Muscle of back (tissue), 11 donors: ENCODE data around the gene SYT14. TPM values are rescaled to one million over a fixed set of nuclear protein-coding genes. Genes with fewer than 3 reads are reported as not detected.
A peak's percentile ranks its signal among the peaks of the same experiment; 100 is the strongest.
"Not testable (repeated sequence)": the region's sequence is repeated elsewhere in the genome, so short reads cannot be mapped to it uniquely, and the experiment has no call there.

ENCODE experiments used
- DNase-seq, 3 donors: peaks; one replicate each; pipeline versions ENCODE4 v3.0.0 to v3.0.0-alpha.2; 2013
- polyA plus RNA-seq, 10 donors: library from polyadenylated mRNA; unstranded; fragments of 120-200 nt; gene quantifications; one replicate each; pipeline ENCODE4 v1.2.1, GENCODE V29; 2013; ENCODE audit not compliant: insufficient read length in 10 of 10

SYT14 gene
- polyA plus RNA-seq, 10 donors = 0.55 to 5.7 (median 1.3) TPM

DNA sequence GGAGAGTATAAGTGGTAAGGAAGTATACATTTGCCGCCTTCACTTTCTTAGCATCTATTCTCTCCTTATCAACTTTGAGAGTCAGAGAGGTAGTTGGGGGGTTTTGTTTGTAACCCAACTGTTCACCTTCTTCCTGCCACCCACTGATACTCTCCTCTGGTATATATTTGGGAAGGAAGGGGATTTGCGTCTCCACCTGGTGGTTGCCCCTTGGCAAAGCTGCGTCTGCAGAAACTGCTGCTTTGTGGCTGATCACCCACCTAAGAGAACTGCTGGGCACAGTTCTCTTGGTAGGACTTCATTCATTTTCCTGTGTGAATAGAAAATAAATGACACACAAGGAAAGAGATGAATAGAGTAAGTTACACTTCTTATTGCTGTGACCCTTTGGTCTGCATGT lies 87.0 kb downstream of the SYT14 start:
- DNase-seq = no peak

DNA sequence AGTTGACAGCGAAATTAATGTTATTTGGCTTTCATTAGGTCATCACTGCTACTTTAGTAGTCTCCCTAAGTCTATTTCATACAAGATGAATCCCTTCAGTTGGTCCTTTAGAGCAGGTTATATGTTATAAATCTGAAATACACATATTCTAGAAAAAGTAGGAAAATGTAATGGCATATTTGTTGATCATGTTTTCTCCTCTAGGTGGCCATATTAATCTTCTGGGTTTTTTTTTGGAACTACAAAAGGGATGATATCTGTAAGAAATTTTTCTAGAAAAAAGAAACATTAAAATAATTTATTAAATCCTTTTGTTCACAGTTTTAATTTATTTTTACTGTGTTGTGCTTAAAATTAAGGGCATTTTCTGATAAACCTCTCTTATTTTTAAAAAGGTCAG lies 87.9 kb downstream of the SYT14 start:
- DNase-seq = no peak

DNA sequence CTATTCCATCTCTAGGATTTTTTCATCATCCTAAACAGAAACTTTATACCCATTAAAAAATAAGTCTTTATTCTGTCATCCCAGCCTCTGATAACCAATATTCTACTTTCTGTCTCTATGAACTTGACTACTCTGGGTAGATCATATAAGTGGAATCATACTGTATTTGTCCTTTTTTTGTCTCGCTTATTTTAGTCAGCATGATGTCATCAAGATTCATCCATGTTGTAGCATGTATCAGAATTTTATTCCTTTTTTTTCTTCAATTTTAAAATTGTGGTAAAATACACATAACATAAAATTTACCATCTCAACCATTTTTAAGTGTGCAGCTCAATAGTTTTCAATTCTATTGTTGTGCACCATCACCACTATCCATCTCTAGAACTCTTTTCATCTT lies 90.0 kb downstream of the SYT14 start:
- DNase-seq = no peak

DNA sequence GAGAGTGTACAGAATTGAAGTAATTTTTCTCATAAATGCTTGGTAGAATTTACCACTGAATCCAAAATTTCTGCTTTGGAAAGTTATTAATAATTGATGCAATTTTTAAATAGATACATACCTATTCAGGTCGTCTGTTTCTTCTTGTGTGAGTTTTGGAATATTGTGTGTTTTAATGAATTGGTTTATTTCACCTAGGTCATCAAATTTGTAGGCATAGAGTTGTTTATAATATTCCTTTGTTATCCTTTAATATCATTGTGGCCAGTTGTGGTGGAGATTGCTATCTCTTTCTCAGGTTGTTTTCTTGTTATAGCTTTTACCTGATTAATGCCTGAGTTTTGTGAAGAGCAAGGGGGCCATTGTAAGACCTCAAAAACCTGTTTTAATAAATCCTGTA lies 93.5 kb downstream of the SYT14 start:
- no peak for DNase-seq

DNA sequence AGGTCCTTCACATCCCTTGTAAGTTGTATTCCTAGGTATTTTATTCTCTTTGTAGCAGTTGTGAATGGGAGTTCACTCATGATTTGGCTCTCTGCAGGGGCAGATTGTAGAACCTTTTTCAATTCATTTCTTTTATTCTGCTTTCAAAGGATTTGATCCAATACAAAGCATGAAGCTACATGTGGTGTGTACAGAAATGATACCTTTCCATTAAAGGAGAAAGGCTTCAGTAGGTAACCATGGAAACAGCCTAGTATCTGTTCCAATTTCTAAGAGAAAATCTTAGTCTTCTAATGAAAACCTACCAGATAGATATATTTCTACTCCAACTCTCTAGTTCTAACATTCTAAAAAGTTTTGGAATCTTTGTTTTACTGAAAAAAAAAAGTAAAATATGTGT lies 105.0 kb downstream of the SYT14 start:
- DNase-seq = no peak

DNA sequence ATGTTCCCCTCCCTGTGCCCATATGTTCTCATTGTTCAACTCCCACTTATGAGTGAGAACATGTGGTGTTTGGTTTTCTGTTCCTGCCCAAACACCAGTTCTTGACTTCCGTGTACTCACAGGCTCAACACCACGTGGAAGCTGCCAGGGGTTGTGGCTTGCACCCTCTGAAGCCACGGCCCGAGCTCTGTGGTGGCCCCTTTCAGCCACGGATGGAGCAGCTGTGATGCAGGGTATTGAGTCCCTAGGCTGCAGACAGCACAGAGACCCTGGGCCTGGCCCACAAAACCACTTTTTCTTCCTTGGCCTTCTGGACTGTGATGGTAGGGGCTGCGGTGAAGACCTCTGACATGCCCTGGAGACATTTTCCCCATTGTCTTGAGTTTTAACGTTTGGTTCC lies 111.6 kb downstream of the SYT14 start:
- peak in 1 of 3 donors; percentile 1 for DNase-seq

DNA sequence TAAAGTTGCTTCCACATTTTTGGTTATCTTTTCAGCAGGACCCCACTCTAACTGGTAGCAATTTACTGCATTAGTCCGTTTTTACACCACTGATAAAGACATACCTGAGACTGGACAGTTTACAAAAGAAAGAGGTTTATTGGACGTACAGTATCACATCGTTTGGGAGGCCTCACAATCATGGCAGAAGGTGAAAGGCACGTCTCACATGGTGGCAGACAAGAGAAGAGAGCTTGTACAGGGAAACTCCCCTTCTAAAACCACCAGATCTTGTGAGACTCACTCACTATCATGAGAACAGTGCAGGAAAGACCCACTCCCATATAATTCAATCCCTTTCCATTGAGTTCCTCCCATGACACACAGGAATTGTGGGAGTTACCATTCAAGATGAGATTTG lies 112.5 kb downstream of the SYT14 start:
- DNase-seq = not testable (repeated sequence)

DNA sequence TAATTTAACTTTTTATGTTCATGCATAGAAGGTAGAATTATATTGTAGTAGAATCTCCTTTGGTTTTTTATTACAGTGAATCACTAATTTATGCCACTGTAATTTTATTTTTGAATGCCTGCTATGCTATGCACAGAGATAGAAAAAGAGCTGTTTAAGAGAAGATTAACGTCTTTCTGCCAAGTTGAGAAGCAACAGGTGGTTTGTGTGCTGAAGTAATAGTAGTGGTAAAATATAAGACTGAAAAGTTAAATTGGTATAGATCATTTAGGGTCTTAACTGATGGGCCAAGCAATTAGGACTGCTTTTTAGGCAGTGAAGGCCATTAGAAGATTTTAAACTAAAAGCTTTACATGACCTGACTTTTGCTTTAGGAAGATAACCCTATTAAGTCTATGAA lies 115.1 kb downstream of the SYT14 start:
- DNase-seq = no peak

DNA sequence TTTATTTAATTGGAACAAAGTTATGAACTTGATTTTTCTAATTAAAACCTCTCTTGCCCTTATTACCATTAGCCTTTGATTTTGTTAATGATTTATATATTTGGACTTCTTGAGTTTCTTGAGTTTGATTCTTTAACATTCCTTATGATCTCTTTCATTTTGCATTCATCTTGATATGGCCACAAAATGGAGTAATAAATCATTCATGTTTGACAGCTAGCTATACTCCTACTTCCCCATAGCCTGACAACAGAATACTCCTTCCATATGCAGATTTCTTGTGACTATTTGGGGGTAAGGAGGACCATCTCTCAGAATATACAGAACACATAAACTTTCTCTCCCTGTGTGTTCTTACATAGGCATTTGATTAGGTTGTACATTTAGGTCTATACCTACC lies 119.6 kb downstream of the SYT14 start:
- DNase-seq = no peak

DNA sequence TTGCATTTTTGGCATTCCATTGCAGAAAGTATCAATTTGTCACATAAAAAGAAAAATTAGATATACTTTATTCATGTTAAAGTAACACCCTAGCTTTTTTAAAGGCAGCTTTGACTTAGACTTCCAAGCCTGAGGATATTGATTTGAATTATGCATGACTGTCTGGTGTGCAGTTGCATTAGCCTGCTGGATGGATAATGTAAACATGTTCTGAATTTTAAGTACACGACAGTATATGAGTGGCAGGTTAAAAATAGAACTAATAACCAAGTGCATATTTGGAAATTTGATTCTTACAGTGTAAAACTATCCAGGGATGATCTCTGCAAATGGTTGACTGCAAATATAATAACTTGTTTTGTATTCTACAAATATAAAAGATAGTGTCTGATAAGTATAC lies 124.0 kb downstream of the SYT14 start:
- no peak for DNase-seq

DNA sequence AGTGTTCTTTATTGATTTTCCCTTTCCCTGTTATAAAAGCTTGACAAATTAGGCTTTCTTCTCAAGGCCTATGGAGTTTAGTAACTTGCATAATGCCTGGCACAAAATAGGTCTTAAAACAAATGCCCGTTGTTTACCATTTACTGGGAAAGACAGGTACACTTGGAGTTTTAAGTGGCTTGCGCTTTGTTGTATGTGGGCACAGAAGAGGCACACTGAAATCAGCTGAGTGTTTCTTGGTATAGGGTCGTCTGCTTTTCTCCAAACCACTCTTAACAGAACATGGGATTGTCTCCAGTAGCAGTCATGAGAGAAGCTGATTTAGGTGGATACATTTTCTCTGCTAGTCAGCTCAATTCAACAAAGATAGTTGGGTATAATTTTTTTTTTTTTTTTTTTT lies 132.5 kb downstream of the SYT14 start:
- DNase-seq = no peak

DNA sequence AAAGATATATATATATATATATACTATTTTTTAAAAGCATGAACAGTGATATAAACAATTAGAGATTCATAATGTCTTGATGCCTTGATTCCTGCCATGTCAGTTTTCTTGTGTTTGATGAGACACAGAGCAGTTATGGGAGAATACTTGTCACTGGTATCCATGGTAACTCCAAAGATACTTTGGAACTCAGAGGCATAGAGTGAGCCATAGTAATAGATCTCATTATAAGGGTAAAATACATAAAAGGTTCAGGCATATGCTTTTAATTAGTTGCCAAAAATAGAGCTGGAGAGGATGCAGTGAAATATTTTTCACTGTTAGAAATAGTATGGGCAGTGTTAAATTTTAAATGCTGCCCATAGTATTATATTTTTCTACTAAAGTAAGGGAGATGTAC lies 134.1 kb downstream of the SYT14 start:
- DNase-seq = peak in 1 of 3 donors; percentile 25

DNA sequence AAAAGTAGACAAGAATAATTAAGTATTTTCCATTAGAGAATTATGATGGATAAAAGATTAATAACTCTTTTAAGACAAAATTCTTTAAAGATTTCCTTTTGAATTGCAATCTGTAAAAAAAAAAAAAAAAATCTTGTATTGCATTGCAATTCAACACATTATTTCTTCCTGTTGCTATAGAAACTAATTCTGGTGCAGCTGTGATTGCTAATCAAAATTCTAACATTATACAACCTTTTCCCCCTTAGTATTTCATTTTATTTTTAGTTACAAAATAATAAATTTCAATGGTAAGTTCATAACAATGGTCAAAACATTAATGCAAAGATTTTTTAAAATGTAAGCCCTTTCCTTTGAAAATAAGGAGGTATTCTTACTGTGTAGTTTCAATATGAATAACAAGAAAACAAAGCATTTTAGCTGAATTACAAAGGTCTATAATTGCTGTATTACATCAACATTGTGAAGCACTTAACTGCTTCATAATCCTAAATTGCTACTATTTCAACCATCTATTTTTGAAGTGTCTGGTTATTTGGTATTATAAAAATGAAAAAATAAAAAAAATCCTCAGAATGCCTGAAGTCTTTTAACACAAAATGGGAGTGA lies 135.0 kb downstream of the SYT14 start:
- DNase-seq = peak in 1 of 3 donors; percentile 3

DNA sequence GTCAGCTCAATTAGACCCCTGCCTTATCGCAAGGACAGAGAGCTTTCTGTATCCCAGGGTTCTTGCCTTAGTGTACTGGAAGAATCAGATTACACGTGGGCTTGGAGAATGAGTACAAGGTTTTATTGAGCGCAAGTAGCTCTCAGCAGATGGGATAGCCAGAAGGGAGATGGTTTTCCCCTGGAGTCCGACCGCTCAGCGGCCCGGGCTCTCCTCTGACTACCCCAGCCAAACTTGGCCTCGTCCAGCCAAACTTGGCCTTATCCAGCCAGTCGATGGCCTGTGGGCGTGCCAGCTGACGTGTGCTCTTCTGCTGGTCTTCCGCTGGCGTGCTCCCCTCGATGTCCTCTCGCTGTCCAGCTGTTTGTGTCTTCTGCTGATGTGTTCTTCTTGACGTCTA lies 136.9 kb downstream of the SYT14 start:
- no peak for DNase-seq

DNA sequence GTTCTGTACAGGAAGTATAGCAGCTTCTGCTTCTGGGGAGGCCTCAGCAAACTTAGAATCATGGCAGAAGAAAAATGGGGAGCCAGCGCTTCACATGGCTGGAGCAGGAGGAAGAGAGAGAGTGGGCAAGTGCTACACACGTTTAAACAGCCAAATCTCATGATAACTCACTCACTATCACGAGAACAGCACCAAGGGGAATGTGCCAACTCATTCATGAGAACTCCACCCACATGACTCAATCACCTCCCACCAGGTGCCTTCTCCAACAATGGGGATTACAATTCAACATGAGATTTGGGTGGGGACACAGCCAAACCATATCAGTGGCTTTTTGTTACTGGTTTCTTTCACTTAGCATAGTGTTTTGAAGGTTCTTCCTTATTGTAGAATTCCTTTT lies 138.6 kb downstream of the SYT14 start:
- no peak for DNase-seq

DNA sequence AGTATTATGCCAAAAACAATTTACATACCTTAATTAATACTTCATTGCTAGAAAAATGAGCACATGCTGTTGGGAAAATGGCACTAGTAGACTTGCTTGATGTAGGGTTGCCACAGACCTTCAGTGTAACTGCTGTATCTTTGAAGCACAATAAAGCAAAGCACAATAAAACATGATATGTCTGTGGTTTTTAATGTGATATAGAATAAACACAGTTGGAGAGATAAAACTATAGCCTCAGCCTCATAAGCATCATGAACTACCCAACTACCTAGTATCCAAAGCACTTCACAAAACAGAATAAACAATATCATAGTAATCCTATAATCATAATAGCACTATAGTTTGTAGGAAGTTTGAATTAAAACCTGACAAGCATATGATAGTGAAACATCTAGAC lies 143.5 kb downstream of the SYT14 start:
- DNase-seq = no peak

DNA sequence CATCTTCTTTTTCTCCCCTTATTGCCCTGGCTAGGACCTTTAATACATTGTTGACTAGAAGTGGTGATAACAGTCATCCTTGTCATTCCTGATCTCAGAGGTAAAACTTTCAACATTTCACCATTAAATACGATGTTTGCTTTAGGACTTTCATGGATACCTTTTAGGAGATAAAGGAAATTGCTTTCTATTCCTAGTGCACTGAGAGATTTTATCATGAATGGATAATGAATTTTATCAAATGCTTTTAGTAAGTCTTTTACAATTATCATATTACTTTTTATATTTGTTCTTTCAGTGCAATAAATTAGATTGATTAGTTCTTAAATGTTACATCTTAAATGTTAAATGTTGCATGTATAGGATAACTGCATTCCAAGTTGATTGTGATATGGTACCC lies 147.3 kb downstream of the SYT14 start:
- DNase-seq = no peak

DNA sequence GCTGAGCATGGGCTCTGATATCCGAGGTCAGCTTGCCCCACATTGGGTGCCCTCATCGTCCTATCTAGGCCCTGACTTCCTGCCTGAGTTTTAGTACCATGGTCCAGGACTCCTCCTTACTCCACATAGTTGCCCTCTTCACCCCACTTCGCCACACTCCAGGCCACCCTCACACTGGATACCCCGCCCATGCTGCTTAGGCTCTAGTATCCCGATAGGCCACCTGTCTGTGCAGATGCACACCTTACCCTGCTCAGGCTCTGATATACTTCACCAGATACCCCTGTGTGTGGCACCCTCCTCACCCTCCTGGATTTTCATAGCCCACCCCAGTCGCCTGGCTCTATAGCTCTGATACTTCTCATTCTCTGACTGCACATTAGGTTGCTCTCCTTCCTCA lies 149.0 kb downstream of the SYT14 start:
- DNase-seq = no peak

DNA sequence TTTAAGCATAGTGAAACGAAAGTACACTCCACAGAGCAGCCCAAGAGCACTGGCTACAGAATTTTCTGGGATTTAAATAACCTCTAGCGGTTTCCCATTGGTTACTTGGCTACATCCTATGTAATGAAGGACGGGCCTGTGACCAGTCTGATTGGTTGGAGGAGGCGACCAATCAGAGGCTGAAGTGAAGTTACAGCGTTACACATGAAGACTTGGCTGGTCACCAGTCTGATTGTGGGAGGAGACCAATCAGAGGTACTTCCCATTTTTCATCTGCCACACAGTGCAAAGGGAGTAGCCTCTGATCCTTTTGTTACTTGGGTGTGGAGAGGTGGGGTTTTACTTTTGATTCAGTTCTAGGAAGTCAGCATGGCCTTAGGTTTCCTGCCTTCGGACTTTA lies 151.8 kb downstream of the SYT14 start:
- DNase-seq = no peak

DNA sequence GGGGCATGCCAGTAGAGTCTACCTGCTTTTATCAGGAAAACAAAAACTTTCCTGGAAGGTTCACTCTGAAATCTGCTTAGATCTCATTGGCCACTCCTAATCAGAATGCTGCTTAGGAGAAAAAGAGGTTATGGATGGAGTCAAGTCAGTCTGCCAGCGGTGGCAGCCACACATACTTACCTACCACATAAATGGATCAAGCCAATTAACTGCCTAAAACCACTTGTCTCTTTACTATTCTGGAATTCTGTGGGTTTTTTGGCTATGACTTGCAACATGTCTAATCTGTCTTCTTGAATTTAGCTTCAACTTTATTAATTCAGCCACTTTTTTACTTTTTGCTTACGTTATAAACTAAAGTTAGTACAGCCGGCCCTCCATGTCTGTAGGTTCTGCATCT lies 154.3 kb downstream of the SYT14 start:
- no peak for DNase-seq

DNA sequence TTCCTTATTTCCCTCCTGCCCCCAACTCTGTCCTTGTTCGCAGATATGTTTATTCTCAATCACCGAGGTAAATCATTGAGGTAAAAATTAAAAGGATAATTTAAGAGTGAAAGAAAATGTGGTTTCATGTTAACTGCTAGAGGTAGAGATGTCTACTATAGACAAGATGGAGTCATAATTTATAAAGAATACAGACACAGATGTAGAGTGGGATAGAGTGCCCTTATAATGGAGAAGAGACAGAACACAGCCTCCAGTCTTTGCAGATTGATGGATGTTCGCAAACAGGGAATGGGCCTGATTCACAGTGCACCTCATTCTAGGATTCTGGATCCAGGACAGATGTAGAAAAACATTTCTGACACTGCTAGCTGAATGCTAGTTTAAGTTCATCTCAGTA lies 155.4 kb downstream of the SYT14 start:
- DNase-seq = no peak

DNA sequence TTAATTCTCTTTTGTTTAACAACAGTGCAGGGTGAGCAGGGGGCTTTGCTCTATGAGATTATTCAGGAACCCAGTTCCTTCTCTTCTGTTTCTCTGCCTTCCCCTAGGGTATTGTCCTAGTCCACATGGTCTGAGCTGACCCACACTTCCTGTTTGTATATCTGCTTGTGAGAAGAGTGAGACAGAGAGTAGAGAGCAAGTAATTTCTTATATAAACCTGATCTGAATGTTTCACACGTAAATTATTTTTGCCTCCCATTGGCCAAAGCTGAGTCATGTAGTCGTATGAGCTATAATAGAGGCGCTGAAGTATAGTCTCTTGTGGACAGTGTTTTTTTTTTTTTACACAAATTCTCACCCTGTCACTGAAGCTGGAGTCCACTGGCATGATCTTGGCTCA lies 160.3 kb downstream of the SYT14 start:
- no peak for DNase-seq

DNA sequence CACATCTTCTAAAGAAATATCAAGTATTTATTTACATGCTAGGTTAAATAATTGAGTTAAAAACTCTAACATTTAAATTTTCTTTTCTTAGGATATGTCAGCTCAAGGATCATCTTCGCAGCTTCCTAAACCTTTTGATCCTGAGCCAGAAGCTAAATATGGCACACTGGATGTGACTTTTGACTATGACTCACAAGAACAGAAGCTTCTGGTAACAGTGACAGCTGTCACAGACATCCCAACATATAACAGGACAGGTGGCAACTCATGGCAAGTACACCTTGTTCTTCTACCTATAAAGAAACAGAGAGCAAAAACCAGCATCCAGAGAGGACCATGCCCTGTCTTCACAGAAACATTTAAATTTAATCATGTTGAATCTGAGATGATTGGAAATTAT lies 161.9 kb downstream of the SYT14 start:
- peak; percentile 8 to 49 (median 40) for DNase-seq

DNA sequence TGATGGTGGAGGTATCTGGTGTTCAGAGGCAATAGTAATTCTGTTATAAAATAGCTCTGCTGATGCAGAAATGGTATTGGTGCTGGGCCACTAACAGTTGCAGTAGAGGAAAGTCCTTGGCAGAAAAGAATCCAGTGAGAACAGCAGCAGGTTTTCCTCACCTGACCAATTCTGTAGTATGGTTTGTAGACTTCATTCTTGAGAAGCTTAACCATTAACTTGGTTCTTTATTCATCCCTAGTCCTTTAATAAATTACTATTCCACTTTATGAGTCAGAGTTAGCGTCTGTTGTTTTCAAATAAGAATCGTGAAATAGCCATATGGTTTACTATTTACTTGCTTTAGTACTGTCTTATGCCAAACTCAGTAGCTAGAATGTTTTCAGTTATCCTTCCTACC lies 166.1 kb downstream of the SYT14 start:
- no peak for DNase-seq

DNA sequence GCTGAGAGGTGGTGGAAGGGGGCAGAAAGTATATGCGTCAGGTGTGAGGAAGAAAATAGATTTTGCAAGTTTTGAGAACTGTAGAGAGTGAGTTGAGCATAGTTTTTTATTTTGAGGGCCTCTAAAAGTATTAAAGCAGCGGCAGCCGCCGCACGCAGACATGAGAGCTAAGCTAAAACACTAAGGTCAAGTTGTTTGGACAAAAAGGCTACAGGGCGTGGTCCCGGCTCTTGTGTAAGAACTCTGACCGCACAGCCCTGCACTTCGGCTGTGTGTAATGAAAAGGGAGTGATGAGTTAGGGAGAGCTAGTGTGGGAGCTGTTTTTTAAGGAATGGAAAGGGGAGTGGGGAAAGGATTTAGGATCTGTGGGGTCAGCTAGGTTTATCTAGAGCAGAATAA lies 174.9 kb downstream of the SYT14 start:
- not testable (repeated sequence) for DNase-seq
